Thoracic aorta (tissue), 2 donors: ENCODE results near the gene TTLL11. TPM values are rescaled to one million over a fixed set of nuclear protein-coding genes. Genes with fewer than 3 reads are reported as not detected.

Experiments
- ATAC-seq: fragments of 150-250 bp; one replicate; pipeline ENCODE4 v1.8.0; 2017; ENCODE audit warnings: low read depth; ENCODE audit not compliant: insufficient number of reproducible peaks, low FRiP score
- DNase-seq: peaks from one replicate; pipeline ENCODE4 v3.0.0-alpha.2; 2020; ENCODE audit warnings: low spot score
- H3K27ac ChIP-seq, 2 donors: fragments of 200-600 bp; sonication (generic); 1 replicate in 1 of 2; 2 replicates in 1 of 2; pipeline ENCODE4 v1.5.1; 2016; ENCODE audit warnings: mild to moderate bottlenecking in 2 of 2, moderate library complexity in 2 of 2
- H3K27me3 ChIP-seq: fragments of 200-600 bp; sonication (generic); replicated peaks from 2 replicates; pipeline ENCODE4 v1.6.0; 2016; ENCODE audit warnings: mild to moderate bottlenecking; ENCODE audit not compliant: insufficient read depth
- H3K36me3 ChIP-seq: fragments of 200-600 bp; sonication (generic); one replicate; pipeline ENCODE4 v1.5.1; 2016
- H3K4me1 ChIP-seq, 2 donors: fragments of 200-600 bp; sonication (generic); 1 replicate in 1 of 2; 2 replicates in 1 of 2; pipeline versions ENCODE4 v1.5.1 to v1.6.0; 2016; ENCODE audit warnings: low read depth in 2 of 2, mild to moderate bottlenecking in 1 of 2; ENCODE audit not compliant: control insufficient read depth in 1 of 2
- H3K4me3 ChIP-seq: fragments of 200-600 bp; sonication (generic); 2 replicates; pipeline ENCODE4 v1.5.1; 2016; ENCODE audit warnings: mild to moderate bottlenecking
- H3K9me3 ChIP-seq: fragments of 200-600 bp; sonication (generic); 2 replicates; pipeline ENCODE4 v1.5.1; 2016
- CTCF ChIP-seq: fragments of 200-600 bp; sonication (generic); IDR thresholded peaks from one replicate; pipeline ENCODE4 v1.5.1; 2019; ENCODE audit warnings: antibody characterized with exemption
- total RNA-seq, 2 donors: library from RNA; depleted of rRNA; stranded (reverse); fragments of >200 nt; gene quantifications; one replicate each; pipeline versions ENCODE4 v1.1.0 to v1.2.3, GENCODE V29; 2016

Gene TTLL11
- total RNA-seq, 2 donors from 2014 or later: 25.7 to 31.2 TPM

GRCh38 chr9:121887553-121888437, 205.3 kb downstream of the TTLL11 start:
- Histone ChIP-seq H3K9me3 (no peaks in the 10 kb centered on the region), H3K36me3 (no peaks in the 10 kb centered on the region), H3K27ac (no peak overlapping the region), H3K4me1 (peaks cover 5 to 32% of the 10 kb centered on the region in 2 donors), H3K4me3 (no peak overlapping the region), H3K27me3 (no peaks in the 10 kb centered on the region)
- DNase-seq (no peak), ATAC-seq (no peak)
- no peak for TF ChIP-seq CTCF

- Histone ChIP-seq H3K4me1 (peaks cover 5 to 32% of the 10 kb centered on the region in 2 donors), H3K4me3 (no peak overlapping the region), H3K27me3 (no peaks in the 10 kb centered on the region), H3K36me3 (no peaks in the 10 kb centered on the region), H3K9me3 (no peaks in the 10 kb centered on the region), H3K27ac (no peak overlapping the region)
- TF ChIP-seq CTCF: no peak
- ATAC-seq: no peak
- no peak for DNase-seq
These were observed 206.2 kb downstream of the TTLL11 start for GRCh38 chr9:121886759-121887485.

GRCh38 chr9:121885345-121885901, 207.7 kb downstream of the TTLL11 start:
- no peaks in the 10 kb centered on the region for H3K27me3 ChIP-seq
- no peak for DNase-seq
- no peaks in the 10 kb centered on the region for H3K9me3 ChIP-seq
- ATAC-seq: no peak
- TF ChIP-seq CTCF: no peak
- no peak overlapping the region for H3K4me3 ChIP-seq
- peaks cover 5 to 32% of the 10 kb centered on the region in 2 donors for H3K4me1 ChIP-seq
- no peaks in the 10 kb centered on the region for H3K36me3 ChIP-seq
- no peak overlapping the region for H3K27ac ChIP-seq

GRCh38 chr9:121884057-121884541, 209.0 kb downstream of the TTLL11 start:
- Histone ChIP-seq H3K4me1 (peaks cover 5 to 32% of the 10 kb centered on the region in 2 donors), H3K27ac (peak overlapping the region; percentile 54 to 55), H3K36me3 (no peaks in the 10 kb centered on the region), H3K9me3 (no peaks in the 10 kb centered on the region), H3K4me3 (peak overlapping the region; percentile 5), H3K27me3 (no peaks in the 10 kb centered on the region)
- DNase-seq (no peak), ATAC-seq (no peak)
- no peak for TF ChIP-seq CTCF
